Chondrocyte (in vitro differentiated cells): Measurements from ENCODE around the gene ART5. TPM values are rescaled to one million over a fixed set of nuclear protein-coding genes. Genes with fewer than 3 reads are reported as not detected.
"Not testable (repeated sequence)": the region's sequence is repeated elsewhere in the genome, so short reads cannot be mapped to it uniquely, and the experiment has no call there.

Experiments used
- DNase-seq: peaks from one replicate; pipeline ENCODE4 v3.0.0; 2021; ENCODE audit warnings: mixed read lengths, low spot score
- H3K27ac Mint-ChIP-seq: one replicate; pipeline ENCODE4 v1.8.0; 2021; ENCODE audit warnings: mild to moderate bottlenecking, moderate library complexity, mixed read lengths; ENCODE audit not compliant: unreplicated experiment
- H3K27me3 Mint-ChIP-seq: 2 replicates; pipeline ENCODE4 v1.8.0; 2021; ENCODE audit warnings: low read depth, mixed read lengths
- H3K36me3 Mint-ChIP-seq: 2 replicates; pipeline ENCODE4 v1.8.0; 2021; ENCODE audit warnings: low read depth, mixed read lengths
- H3K4me1 Mint-ChIP-seq: 2 replicates; pipeline ENCODE4 v1.8.0; 2021; ENCODE audit warnings: low read depth, mild to moderate bottlenecking, mixed read lengths
- H3K4me3 Mint-ChIP-seq: one replicate; pipeline ENCODE4 v1.8.0; 2021; ENCODE audit warnings: mild to moderate bottlenecking, moderate library complexity, mixed read lengths; ENCODE audit not compliant: unreplicated experiment
- H3K9me3 Mint-ChIP-seq: 2 replicates; pipeline ENCODE4 v1.8.0; 2021; ENCODE audit warnings: low read depth, mixed read lengths
- total RNA-seq: library from RNA; stranded (reverse); gene quantifications from 3 replicates; pipeline ENCODE4 v1.2.1, GENCODE V29; 2021
- TF ChIP-seq, protein P1 (sequence below): fragments of 200-600 bp; sonication (generic); IDR thresholded peaks from 2 replicates; pipeline ENCODE4 v1.5.0; 2021; ENCODE audit warnings: antibody characterized with exemption, mild to moderate bottlenecking, moderate library complexity

The ART5 gene
- total RNA-seq, 1 donor from 2014 or later = 0.67 TPM

DNA sequence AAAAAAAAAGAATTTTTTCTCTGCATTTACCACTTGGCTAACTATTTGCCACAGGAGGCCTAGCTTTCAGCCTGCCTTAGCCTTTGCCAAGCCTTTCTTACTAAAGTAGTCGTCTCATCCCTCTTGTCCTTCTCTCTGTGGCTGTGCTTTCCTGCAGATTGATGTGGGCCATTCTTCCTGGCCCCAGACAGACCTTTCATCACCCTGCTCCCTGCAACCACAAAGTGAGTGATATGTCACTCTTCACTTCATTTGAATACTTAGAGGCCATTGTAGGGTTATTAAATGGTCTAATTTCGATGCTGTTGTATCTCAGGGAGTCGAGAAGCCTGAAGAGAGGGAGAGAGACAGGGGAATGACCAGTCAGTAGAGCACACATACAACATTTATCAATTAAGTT lies 37.6 kb downstream of the ART5 start:
- DNase-seq = no peak
- no peaks in the 10 kb centered on the region for H3K9me3 Mint-ChIP-seq
- TF ChIP-seq, protein P1, sequence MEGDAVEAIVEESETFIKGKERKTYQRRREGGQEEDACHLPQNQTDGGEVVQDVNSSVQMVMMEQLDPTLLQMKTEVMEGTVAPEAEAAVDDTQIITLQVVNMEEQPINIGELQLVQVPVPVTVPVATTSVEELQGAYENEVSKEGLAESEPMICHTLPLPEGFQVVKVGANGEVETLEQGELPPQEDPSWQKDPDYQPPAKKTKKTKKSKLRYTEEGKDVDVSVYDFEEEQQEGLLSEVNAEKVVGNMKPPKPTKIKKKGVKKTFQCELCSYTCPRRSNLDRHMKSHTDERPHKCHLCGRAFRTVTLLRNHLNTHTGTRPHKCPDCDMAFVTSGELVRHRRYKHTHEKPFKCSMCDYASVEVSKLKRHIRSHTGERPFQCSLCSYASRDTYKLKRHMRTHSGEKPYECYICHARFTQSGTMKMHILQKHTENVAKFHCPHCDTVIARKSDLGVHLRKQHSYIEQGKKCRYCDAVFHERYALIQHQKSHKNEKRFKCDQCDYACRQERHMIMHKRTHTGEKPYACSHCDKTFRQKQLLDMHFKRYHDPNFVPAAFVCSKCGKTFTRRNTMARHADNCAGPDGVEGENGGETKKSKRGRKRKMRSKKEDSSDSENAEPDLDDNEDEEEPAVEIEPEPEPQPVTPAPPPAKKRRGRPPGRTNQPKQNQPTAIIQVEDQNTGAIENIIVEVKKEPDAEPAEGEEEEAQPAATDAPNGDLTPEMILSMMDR = no peak

DNA sequence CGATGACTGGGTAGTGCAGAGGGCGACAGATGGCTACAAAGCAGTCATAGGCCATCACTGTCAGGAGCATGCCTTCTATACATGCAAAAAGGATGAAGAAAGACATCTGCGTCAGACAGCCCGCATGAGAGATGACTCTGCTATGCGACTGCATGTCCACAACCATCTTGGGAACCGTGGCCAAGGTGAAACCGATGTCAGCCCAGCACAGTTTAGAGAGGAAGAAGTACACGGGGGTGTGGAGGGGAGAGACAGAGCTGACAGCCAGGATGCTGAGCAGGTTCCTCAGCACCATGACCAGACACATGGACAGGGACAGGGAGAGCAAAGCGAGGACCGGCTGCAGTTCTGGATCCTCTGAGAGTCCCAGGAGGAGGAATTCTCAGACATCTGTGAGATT lies 41.6 kb downstream of the ART5 start:
- H3K4me1 Mint-ChIP-seq, H3K4me3 Mint-ChIP-seq, DNase-seq, H3K36me3 Mint-ChIP-seq, H3K27ac Mint-ChIP-seq, H3K9me3 Mint-ChIP-seq: not testable (repeated sequence)
- peaks cover 23% of the 10 kb centered on the region for H3K27me3 Mint-ChIP-seq

More for the DNA sequence above, 37.6 kb downstream of the ART5 start:
- no peaks in the 10 kb centered on the region for H3K36me3 Mint-ChIP-seq
- H3K27ac Mint-ChIP-seq = no peak overlapping the region
- peaks cover 24% of the 10 kb centered on the region for H3K27me3 Mint-ChIP-seq
- no peaks in the 10 kb centered on the region for H3K4me1 Mint-ChIP-seq
- H3K4me3 Mint-ChIP-seq = no peak overlapping the region

DNA sequence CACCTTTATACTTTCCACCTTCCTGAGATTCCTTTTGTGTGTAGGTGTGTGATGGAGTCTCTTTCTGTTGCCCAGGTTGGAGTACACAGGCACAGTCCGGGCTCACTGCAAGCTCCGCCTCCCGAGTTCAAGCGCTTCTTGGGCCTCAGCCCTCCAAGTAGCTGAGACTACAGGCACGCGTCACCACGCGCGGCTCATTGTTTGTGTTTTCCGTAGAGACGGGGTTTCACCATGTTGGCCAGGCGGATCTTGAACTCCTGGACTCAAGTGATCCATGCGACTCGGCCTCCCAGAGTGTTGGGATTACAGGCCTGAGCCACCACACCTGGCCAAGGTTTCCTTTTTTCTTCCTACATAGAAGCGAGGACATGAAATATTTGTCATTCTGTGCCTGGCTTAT lies 44.0 kb downstream of the ART5 start:
- not testable (repeated sequence) for H3K27ac Mint-ChIP-seq, H3K9me3 Mint-ChIP-seq, H3K4me1 Mint-ChIP-seq, DNase-seq, H3K4me3 Mint-ChIP-seq, H3K36me3 Mint-ChIP-seq
- H3K27me3 Mint-ChIP-seq = peaks cover 25% of the 10 kb centered on the region

DNA sequence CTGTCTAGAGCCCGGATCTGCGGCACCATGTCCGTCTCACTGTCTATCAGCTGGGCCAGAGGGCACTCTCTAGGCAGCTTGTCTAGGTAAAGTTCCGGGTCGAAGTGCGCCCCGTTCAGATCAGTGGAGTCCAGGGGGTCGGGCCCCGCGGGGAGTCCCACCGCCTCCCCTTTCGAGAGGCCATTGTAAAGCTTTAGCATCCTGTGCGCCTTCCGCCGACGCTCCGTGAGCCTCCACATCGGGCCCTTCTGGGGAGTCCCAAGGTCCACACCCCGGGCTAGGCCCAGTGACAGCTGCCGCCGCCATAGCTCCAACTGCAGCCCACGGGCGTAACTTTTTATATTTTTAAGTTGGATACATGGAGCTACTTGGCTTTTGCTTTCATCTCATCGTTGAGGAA lies 50.5 kb downstream of the ART5 start:
- not testable (repeated sequence) for H3K27ac Mint-ChIP-seq, H3K36me3 Mint-ChIP-seq, H3K4me3 Mint-ChIP-seq, DNase-seq, H3K9me3 Mint-ChIP-seq, H3K4me1 Mint-ChIP-seq
- peaks cover 47% of the 10 kb centered on the region for H3K27me3 Mint-ChIP-seq

DNA sequence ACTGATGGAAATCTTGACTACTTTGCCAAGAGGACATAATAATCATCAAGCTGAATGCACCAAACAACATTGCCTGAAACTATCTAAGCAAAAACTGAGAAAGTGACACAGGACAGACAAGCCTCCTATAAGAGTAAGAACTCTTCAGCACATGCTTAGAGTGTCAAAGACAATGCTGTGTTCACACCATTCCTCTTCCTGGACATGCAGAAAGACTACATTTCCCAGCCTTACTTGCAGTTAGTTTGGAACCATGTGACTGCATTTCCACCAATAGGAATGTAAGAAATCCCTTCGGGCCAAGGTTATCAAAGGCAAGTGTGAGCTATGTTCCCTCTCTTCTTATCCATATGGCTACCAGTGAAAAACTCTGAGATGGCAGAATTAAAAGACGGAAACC lies 51.6 kb downstream of the ART5 start:
- H3K9me3 Mint-ChIP-seq, H3K4me1 Mint-ChIP-seq, H3K27ac Mint-ChIP-seq, H3K4me3 Mint-ChIP-seq, H3K36me3 Mint-ChIP-seq, DNase-seq: not testable (repeated sequence)
- H3K27me3 Mint-ChIP-seq = peaks cover 46% of the 10 kb centered on the region

DNA sequence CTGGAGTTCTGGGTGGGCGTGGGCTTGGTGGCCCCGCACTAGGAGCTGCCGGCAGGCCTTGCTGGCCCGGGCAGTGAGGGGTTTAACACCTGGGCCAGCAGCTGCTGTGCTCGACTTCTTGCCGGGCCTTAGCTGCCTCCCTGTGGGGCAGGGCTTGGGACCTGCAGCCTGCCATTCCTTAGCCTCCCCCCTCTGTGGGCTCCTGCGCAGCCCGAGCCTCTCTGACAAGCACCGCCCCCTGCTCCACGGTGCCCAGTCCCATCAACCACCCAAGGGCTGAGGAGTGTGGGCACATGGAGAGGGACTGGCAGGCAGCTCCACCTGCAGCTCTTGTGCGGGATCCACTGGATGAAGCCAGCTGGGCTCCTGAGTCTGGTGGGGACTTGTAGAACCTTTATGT lies 53.0 kb downstream of the ART5 start:
- not testable (repeated sequence) for H3K4me1 Mint-ChIP-seq, H3K4me3 Mint-ChIP-seq, DNase-seq, H3K36me3 Mint-ChIP-seq, H3K9me3 Mint-ChIP-seq, H3K27ac Mint-ChIP-seq
- peaks cover 44% of the 10 kb centered on the region for H3K27me3 Mint-ChIP-seq

Other genes with a start within 250 kb of the ART5 start
- gene ART1, start 3.1 kb upstream of the ART5 start, total RNA-seq = not detected in 3 replicates
- gene CHRNA10, start 29.4 kb upstream of the ART5 start, total RNA-seq = 0.75 to 1.2 TPM (median 0.79 TPM) in 3 replicates
- gene NUP98, start 155.6 kb upstream of the ART5 start, total RNA-seq = 47.8 to 61.6 TPM (median 52.7 TPM) in 3 replicates
- gene PGAP2, start 166.6 kb upstream of the ART5 start, total RNA-seq = 12.7 to 15.8 TPM (median 14.4 TPM) in 3 replicates
- gene RHOG, start 199.0 kb upstream of the ART5 start, total RNA-seq = 36.8 to 44.8 TPM (median 38.9 TPM) in 3 replicates
- 38.5 to 50.7 TPM (median 46.7 TPM) in 3 replicates for gene STIM1, start 213.7 kb upstream of the ART5 start, total RNA-seq